Measurements from ENCODE around the gene USP7. TPM values are rescaled to one million over a fixed set of nuclear protein-coding genes. Genes with fewer than 3 reads are reported as not detected.

USP7 gene
- total RNA-seq, 2 experiments from 2014 or later, result 165 to 198 TPM

DNA sequence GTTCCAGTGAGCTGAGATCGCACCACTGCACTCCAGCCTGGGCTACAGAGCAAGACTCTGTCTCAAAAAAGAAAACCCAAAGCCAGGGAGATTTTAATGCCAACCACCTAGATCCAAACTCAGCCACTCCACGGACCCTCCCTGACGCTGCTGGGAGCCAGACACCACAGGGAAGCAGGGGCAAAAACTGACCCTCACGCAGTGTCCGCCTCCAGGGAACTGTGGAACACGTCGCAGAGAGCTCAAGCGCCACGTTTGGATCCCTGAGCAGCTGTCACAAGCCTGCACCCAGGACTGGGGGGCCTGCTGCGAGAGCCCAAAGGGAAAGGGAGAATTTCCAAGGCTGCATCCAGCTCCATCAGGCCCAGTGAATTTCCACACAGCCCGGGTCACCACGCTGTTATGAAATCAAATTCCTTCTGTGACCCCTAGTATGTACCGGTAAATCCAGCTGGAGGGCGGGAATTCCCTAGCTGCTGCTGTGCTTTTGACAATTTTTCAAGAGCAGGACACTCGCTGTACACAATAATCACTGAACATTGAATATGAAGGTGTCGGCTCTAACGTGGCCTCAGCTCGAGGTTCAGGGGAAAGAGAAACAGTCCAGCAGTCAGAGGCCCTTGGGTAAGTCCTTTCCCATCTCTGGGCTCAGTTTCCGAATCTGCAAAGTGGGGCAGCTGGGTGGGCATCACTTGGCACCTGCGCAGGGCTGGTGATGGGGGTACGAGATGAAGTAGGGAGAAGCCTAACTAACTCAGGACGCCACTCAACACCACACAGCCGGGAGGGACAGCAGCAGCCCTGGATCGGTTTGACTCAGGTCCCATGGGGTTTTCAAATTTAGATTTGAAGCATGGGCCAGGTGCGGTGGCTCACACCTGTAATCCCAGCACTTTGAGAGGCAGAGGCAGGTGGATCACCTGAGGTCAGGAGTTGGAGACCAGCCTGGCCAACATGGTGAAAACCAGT lies 103.5 kb downstream of the USP7 start:
- ChIA-PET POLR2A (interaction anchor here (1.4 kb wide), 1 partner anchor 9 kb away, joined by 3 read pairs; the partner anchor contains the start of gene CARHSP1), CTCF (interaction anchor here (0.6 to 1.0 kb wide), 2 partner anchors 21 to 157 kb away, joined by 3 to 4 read pairs; no protein-coding TSS in a partner anchor)
- no peak overlapping the region for H3K4me3 Mint-ChIP-seq
- DNase-seq, result no peak
- no peak for ATAC-seq
- no peak overlapping the region for H3K27ac Mint-ChIP-seq
- H3K9me3 Mint-ChIP-seq (ENCODE audit: low read depth), result no peaks in the 10 kb centered on the region
- intact Hi-C loops (cut with DNase I, micrococcal nuclease), result no loop called here
- H3K27me3 Mint-ChIP-seq, result no peaks in the 10 kb centered on the region
- H3K4me1 Mint-ChIP-seq, result peaks cover 14% of the 10 kb centered on the region
- H3K36me3 Mint-ChIP-seq (ENCODE audit: low read depth), result peaks cover 28% of the 10 kb centered on the region

- Mint-ChIP-seq H3K4me1 (peaks cover 11% of the 10 kb centered on the region), H3K4me3 (no peak overlapping the region), H3K27ac (no peak overlapping the region), H3K9me3 (ENCODE audit: low read depth) (no peaks in the 10 kb centered on the region), H3K27me3 (no peaks in the 10 kb centered on the region), H3K36me3 (ENCODE audit: low read depth) (peaks cover 35% of the 10 kb centered on the region)
- intact Hi-C loops (cut with DNase I, micrococcal nuclease), result no loop called here
- ATAC-seq, result no peak
- CTCF ChIA-PET, result interaction anchor here (0.7 to 1.0 kb wide), 2 partner anchors 10 to 21 kb away, joined by 3 to 4 read pairs; partner anchors contain the start of gene CARHSP1
- POLR2A ChIA-PET, result interaction anchor here (1.4 kb wide), 1 partner anchor 10 kb away, joined by 3 read pairs; the partner anchor contains the start of gene CARHSP1
- DNase-seq, result no peak
Measured at GRCh38 chr16:8858994-8859912, 104.5 kb downstream of the USP7 start.

- CTCF ChIA-PET, result no interaction called here
- Mint-ChIP-seq H3K27me3 (no peaks in the 10 kb centered on the region), H3K36me3 (ENCODE audit: low read depth) (peaks cover 34% of the 10 kb centered on the region), H3K4me1 (peaks cover 16% of the 10 kb centered on the region), H3K9me3 (ENCODE audit: low read depth) (no peaks in the 10 kb centered on the region), H3K27ac (no peak overlapping the region), H3K4me3 (no peak overlapping the region)
- intact Hi-C loops (cut with DNase I, micrococcal nuclease), result loop anchor here in 1 of 2 experiments (2.0 kb wide), 1 partner anchor 13 kb away; the partner anchor contains the start of gene CARHSP1
- DNase-seq, result no peak
- no peak for ATAC-seq
- POLR2A ChIA-PET, result no interaction called here
Measured at GRCh38 chr16:8855972-8856371, 107.7 kb downstream of the USP7 start.

DNA sequence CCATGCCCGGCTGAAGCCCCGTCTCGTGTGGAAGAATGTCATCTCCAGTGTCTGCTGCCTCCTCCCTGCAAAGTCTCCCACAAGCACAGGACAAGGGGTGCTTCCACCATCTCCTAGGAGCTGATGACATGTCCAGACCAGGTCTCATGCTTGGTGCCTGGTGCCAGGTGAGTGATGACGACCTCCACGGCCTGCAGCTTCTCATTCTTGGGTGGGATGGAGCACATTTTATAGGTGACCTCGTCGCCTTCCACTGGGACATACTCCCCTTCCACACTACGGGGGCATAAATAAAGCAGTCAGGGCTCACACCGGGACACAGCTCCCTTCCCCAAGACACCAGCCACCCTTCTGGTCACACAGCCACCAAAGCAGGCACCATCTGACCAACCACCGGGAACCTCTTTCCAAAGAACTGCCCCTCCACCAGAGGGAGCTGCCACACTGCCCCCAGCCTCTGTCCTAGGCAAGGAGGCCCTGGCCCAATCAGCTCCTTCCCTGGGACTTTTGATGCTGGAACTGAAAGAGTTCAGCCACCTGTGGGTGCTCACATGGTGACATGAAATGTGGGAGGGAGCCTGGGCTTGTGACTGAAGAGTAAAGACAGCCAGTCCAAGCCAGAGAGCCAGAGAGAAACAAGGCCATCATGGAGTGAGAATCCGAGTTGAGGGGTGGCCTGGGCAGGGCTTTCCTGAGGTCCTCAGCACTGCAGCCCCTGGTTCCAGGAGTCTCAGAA lies 108.5 kb downstream of the USP7 start:
- CTCF ChIA-PET, result interaction anchor here (1.2 kb wide), 1 partner anchor 25 kb away, joined by 3 read pairs; no protein-coding TSS in a partner anchor
- peaks cover 42% of the 10 kb centered on the region for H3K36me3 Mint-ChIP-seq (ENCODE audit: low read depth)

DNA sequence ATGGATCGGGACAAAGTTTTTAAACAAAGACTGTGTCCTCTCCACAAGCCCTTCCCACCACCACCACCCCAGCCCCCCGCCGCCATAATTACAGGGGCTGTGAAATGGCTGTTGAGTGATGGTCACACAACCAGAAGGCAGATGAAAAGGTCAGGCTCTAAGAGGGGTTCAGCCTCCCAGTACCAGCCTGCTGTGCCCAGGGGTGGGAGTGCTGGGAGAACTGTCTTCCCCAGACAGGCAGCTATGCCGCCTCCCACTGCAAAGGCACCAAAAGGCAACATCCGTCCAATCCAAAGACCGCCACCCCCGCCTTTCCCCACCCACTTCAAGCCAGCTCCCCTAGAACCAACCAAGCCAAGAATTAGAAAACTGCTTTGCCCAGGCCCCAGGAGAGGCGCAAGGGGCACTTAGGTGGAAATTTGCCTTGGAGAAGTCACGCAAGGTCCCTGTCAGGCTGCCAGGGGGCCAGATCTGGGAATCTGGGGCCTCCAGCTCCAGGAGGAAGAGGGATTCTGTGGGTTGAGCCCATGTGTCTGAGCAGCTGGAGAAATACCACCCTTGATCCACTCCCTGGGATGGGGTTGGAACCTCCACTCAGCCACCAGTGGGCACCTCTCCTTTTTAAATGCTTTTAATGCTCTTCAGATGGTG lies 109.3 kb downstream of the USP7 start:
- peak overlapping the region; percentile 51 for H3K27ac Mint-ChIP-seq
- intact Hi-C loops (cut with DNase I, micrococcal nuclease), result loop anchor here in 1 of 2 experiments (2.0 kb wide), 1 partner anchor 14 kb away; the partner anchor contains the start of gene CARHSP1
- H3K9me3 Mint-ChIP-seq (ENCODE audit: low read depth), result no peaks in the 10 kb centered on the region
- CTCF ChIA-PET, result interaction anchor here (1.1 to 1.2 kb wide), 2 partner anchors 26 to 82 kb away, joined by 3 read pairs; no protein-coding TSS in a partner anchor
- POLR2A ChIA-PET, result no interaction called here
- peaks cover 46% of the 10 kb centered on the region for H3K36me3 Mint-ChIP-seq (ENCODE audit: low read depth)
- DNase-seq (no peak), ATAC-seq (no peak)
- peaks cover 28% of the 10 kb centered on the region for H3K4me1 Mint-ChIP-seq
- H3K4me3 Mint-ChIP-seq, result no peak overlapping the region
- no peaks in the 10 kb centered on the region for H3K27me3 Mint-ChIP-seq

More for the DNA sequence above, 108.5 kb downstream of the USP7 start:
- no peak for ATAC-seq
- intact Hi-C loops (cut with DNase I, micrococcal nuclease), result loop anchor here in 1 of 2 experiments (2.0 kb wide), 1 partner anchor 14 kb away; the partner anchor contains the start of gene CARHSP1
- peak overlapping the region; percentile 51 for H3K27ac Mint-ChIP-seq
- H3K27me3 Mint-ChIP-seq, result no peaks in the 10 kb centered on the region
- no peak overlapping the region for H3K4me3 Mint-ChIP-seq
- H3K9me3 Mint-ChIP-seq (ENCODE audit: low read depth), result no peaks in the 10 kb centered on the region
- peaks cover 22% of the 10 kb centered on the region for H3K4me1 Mint-ChIP-seq
- peak; percentile 42 for DNase-seq
- POLR2A ChIA-PET, result no interaction called here

DNA sequence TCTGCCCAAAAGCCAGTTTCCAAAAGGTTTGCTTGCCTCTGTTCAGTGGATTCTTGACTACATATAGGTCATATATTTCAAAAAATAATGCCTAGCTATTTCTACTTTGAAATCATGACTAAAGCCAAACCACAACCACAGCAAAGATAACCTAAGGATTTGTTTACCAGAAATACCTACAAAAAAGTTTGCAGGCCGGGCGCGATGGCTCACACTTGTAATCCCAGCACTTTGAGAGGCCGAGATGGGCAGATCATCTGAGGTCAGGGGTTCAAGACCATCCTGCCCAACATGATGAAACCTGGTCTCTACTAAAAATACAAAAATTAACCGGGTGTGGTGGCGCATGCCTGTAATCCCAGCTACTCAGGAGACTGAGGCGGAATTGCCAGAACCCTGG lies 110.1 kb downstream of the USP7 start:
- intact Hi-C loops (cut with DNase I, micrococcal nuclease), result loop anchor here in 1 of 2 experiments (2.0 kb wide), 1 partner anchor 15 kb away; the partner anchor contains the start of gene CARHSP1
- ChIA-PET POLR2A (no interaction called here), CTCF (interaction anchor here (0.6 to 1.1 kb wide), 2 partner anchors 28 to 83 kb away, joined by 3 to 6 read pairs; no protein-coding TSS in a partner anchor)
- no peaks in the 10 kb centered on the region for H3K27me3 Mint-ChIP-seq
- H3K4me3 Mint-ChIP-seq, result no peak overlapping the region
- H3K4me1 Mint-ChIP-seq, result peaks cover 30% of the 10 kb centered on the region
- peak overlapping the region; percentile 55 for H3K27ac Mint-ChIP-seq
- no peak for DNase-seq
- peaks cover 46% of the 10 kb centered on the region for H3K36me3 Mint-ChIP-seq (ENCODE audit: low read depth)
- no peak for ATAC-seq
- no peaks in the 10 kb centered on the region for H3K9me3 Mint-ChIP-seq (ENCODE audit: low read depth)

GRCh38 chr16:8853150-8853549 lies 110.6 kb downstream of the USP7 start:
- CTCF ChIA-PET, result interaction anchor here (0.6 to 1.1 kb wide), 3 partner anchors 28 to 83 kb away, joined by 3 to 6 read pairs (median 3); no protein-coding TSS in a partner anchor

DNA sequence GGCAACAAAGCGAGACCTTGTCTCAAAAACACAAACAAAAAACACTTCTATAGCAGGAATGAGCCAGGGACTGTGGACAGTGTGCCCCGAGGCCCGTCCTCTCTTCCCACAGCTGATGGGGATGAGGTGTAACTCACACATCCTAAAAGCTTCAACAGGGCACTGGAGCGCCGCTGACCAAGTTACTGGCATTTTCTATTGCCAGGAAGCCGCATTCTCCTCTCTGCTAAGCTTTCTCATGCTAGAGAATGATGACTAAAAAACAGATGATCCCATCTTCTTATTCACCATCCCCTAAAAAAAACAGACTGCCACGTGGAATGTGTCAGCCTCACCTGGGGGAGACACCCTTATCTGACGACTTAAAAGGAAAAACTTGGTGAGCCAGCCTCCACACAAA lies 111.2 kb downstream of the USP7 start:
- intact Hi-C loops (cut with DNase I, micrococcal nuclease), result no loop called here
- Mint-ChIP-seq H3K36me3 (ENCODE audit: low read depth) (peaks cover 40% of the 10 kb centered on the region), H3K27ac (no peak overlapping the region), H3K9me3 (ENCODE audit: low read depth) (no peaks in the 10 kb centered on the region), H3K4me3 (no peak overlapping the region), H3K4me1 (peaks cover 27% of the 10 kb centered on the region), H3K27me3 (no peaks in the 10 kb centered on the region)
- ATAC-seq (no peak), DNase-seq (no peak)
- POLR2A ChIA-PET, result interaction anchor here (1.0 to 2.5 kb wide), 2 partner anchors 15 to 34 kb away, joined by 3 to 8 read pairs; no protein-coding TSS in a partner anchor
- CTCF ChIA-PET, result interaction anchor here (0.6 kb wide), 1 partner anchor 32 kb away, joined by 3 read pairs; no protein-coding TSS in a partner anchor

More at GRCh38 chr16:8853150-8853549, 110.6 kb downstream of the USP7 start:
- no peaks in the 10 kb centered on the region for H3K27me3 Mint-ChIP-seq
- DNase-seq, result no peak
- peaks cover 30% of the 10 kb centered on the region for H3K4me1 Mint-ChIP-seq
- H3K9me3 Mint-ChIP-seq (ENCODE audit: low read depth), result no peaks in the 10 kb centered on the region
- intact Hi-C loops (cut with DNase I, micrococcal nuclease), result no loop called here
- POLR2A ChIA-PET, result no interaction called here
- H3K36me3 Mint-ChIP-seq (ENCODE audit: low read depth), result peaks cover 44% of the 10 kb centered on the region
- peak overlapping the region; percentile 55 for H3K27ac Mint-ChIP-seq
- H3K4me3 Mint-ChIP-seq, result no peak overlapping the region
- ATAC-seq, result no peak

GRCh38 chr16:8851761-8852403 lies 111.8 kb downstream of the USP7 start:
- Mint-ChIP-seq H3K36me3 (ENCODE audit: low read depth) (peaks cover 39% of the 10 kb centered on the region), H3K4me1 (peaks cover 25% of the 10 kb centered on the region), H3K27ac (no peak overlapping the region), H3K27me3 (no peaks in the 10 kb centered on the region), H3K4me3 (no peak overlapping the region), H3K9me3 (ENCODE audit: low read depth) (no peaks in the 10 kb centered on the region)
- intact Hi-C loops (cut with DNase I, micrococcal nuclease), result no loop called here
- DNase-seq (no peak), ATAC-seq (no peak)
- POLR2A ChIA-PET, result interaction anchor here (1.0 to 2.5 kb wide), 3 partner anchors 16 to 34 kb away, joined by 3 to 8 read pairs (median 6); partner anchors contain the start of gene CARHSP1
- CTCF ChIA-PET, result no interaction called here

Measured in activated CD4-positive, alpha-beta T cell treated with anti-CD3 and anti-CD28 coated beads for 36 hours (primary cell).